Osteoblast (primary cell): ENCODE results near the gene GMCL2. TPM values are rescaled to one million over a fixed set of nuclear protein-coding genes. Genes with fewer than 3 reads are reported as not detected.

Experiments
- DNase-seq: peaks from one replicate; pipeline ENCODE4 v3.0.0; 2011; ENCODE audit warnings: low spot score, mixed read lengths; ENCODE audit not compliant: insufficient read length; ENCODE audit errors: missing footprints
- H2AFZ ChIP-seq: 2 replicates; pipeline ENCODE4 v1.6.0; 2011; ENCODE audit warnings: mild to moderate bottlenecking, low read length
- H3K27ac ChIP-seq: 2 replicates; pipeline ENCODE4 v1.5.1; 2011; ENCODE audit warnings: mild to moderate bottlenecking, low read depth, low read length, moderate library complexity
- H3K27me3 ChIP-seq: 2 replicates; pipeline ENCODE4 v1.6.0; 2012; ENCODE audit warnings: mild to moderate bottlenecking, control low read depth, inconsistent platforms, low read length, moderate library complexity; ENCODE audit not compliant: insufficient read depth
- H3K36me3 ChIP-seq: 2 replicates; pipeline ENCODE4 v1.5.1; 2011; ENCODE audit warnings: mild to moderate bottlenecking, low read length, control low read depth, moderate library complexity; ENCODE audit not compliant: insufficient read depth
- H3K4me1 ChIP-seq: 2 replicates; pipeline ENCODE4 v1.5.1; 2011; ENCODE audit warnings: mild to moderate bottlenecking, low read length, control low read depth, moderate library complexity; ENCODE audit not compliant: insufficient read depth
- H3K4me2 ChIP-seq: 2 replicates; pipeline ENCODE4 v1.6.0; 2011; ENCODE audit warnings: mild to moderate bottlenecking, low read length; ENCODE audit not compliant: insufficient read depth
- H3K4me3 ChIP-seq: fragments of 200-600 bp; sonication (generic); 3 replicates; pipeline ENCODE4 v1.5.1; 2012; ENCODE audit warnings: mild to moderate bottlenecking, low read length, inconsistent platforms; ENCODE audit not compliant: insufficient read depth
- H3K79me2 ChIP-seq: 2 replicates; pipeline ENCODE4 v1.6.0; 2012; ENCODE audit warnings: mild to moderate bottlenecking, low read length, control low read depth, inconsistent platforms; ENCODE audit not compliant: insufficient read depth
- H3K9me3 ChIP-seq: 2 replicates; pipeline ENCODE4 v1.5.1; 2011; ENCODE audit warnings: low read depth, low read length, control low read depth
- H4K20me1 ChIP-seq: 2 replicates; pipeline ENCODE4 v1.6.0; 2012; ENCODE audit warnings: mild to moderate bottlenecking, low read length, control low read depth; ENCODE audit not compliant: insufficient read depth
- CTCF ChIP-seq: IDR thresholded peaks from 2 replicates; pipeline ENCODE4 v1.5.1; 2011; ENCODE audit warnings: mild to moderate bottlenecking, low read depth, low read length, moderate library complexity; ENCODE audit errors: extremely low read depth
- total RNA-seq: library from RNA; depleted of rRNA; stranded (reverse); fragments of >200 nt; gene quantifications from 2 replicates; pipeline ENCODE4 v1.2.3, GENCODE V29; 2012

GMCL2 gene
- total RNA-seq, 1 donor: not detected

GRCh38 chr5:178145965-178146820, 41.0 kb downstream of the GMCL2 start:
- TF ChIP-seq CTCF: peak; percentile 66
- Histone ChIP-seq H3K4me1 (no peaks in the 10 kb centered on the region), H3K4me3 (no peak overlapping the region), H3K9me3 (no peaks in the 10 kb centered on the region), H3K79me2 (no peaks in the 10 kb centered on the region), H4K20me1 (no peaks in the 10 kb centered on the region), H3K27ac (no peak overlapping the region), H3K4me2 (no peak overlapping the region), H2AFZ (no peak overlapping the region), H3K27me3 (no peaks in the 10 kb centered on the region), H3K36me3 (peaks cover 65% of the 10 kb centered on the region)
- peak; percentile 87 for DNase-seq

GRCh38 chr5:178143901-178144300, 43.3 kb downstream of the GMCL2 start:
- Histone ChIP-seq H3K4me3 (no peak overlapping the region), H3K27me3 (no peaks in the 10 kb centered on the region), H3K36me3 (peaks cover 46% of the 10 kb centered on the region), H3K4me1 (no peaks in the 10 kb centered on the region), H4K20me1 (no peaks in the 10 kb centered on the region), H2AFZ (no peak overlapping the region), H3K9me3 (no peaks in the 10 kb centered on the region), H3K4me2 (no peak overlapping the region), H3K27ac (no peak overlapping the region), H3K79me2 (no peaks in the 10 kb centered on the region)
- no peak for TF ChIP-seq CTCF
- no peak for DNase-seq

- Histone ChIP-seq H3K4me1 (no peaks in the 10 kb centered on the region), H3K27me3 (no peaks in the 10 kb centered on the region), H3K79me2 (no peaks in the 10 kb centered on the region), H3K27ac (no peak overlapping the region), H3K4me3 (no peak overlapping the region), H2AFZ (no peak overlapping the region), H4K20me1 (no peaks in the 10 kb centered on the region), H3K4me2 (no peak overlapping the region), H3K9me3 (no peaks in the 10 kb centered on the region), H3K36me3 (peaks cover 40% of the 10 kb centered on the region)
- TF ChIP-seq CTCF: no peak
- DNase-seq: no peak
These were observed 43.9 kb downstream of the GMCL2 start for GRCh38 chr5:178143246-178143645.

GRCh38 chr5:178142642-178143041, 44.5 kb downstream of the GMCL2 start:
- H3K27me3 ChIP-seq: no peaks in the 10 kb centered on the region
- H3K4me1 ChIP-seq: no peaks in the 10 kb centered on the region
- H4K20me1 ChIP-seq: no peaks in the 10 kb centered on the region
- H2AFZ ChIP-seq: no peak overlapping the region
- H3K9me3 ChIP-seq: no peaks in the 10 kb centered on the region
- DNase-seq: no peak
- no peak overlapping the region for H3K27ac ChIP-seq
- H3K4me2 ChIP-seq: no peak overlapping the region
- TF ChIP-seq CTCF: no peak
- no peaks in the 10 kb centered on the region for H3K79me2 ChIP-seq
- no peak overlapping the region for H3K4me3 ChIP-seq
- H3K36me3 ChIP-seq: peaks cover 34% of the 10 kb centered on the region
